WTC11 (cell line): ENCODE measurements around the gene ZNF792.

Experiments used
- CBFB ChIP-seq: sonication (generic); formaldehyde crosslinking; IDR thresholded peaks from 2 replicates; pipeline ENCODE4 v1.8.1; 2022; ENCODE audit warnings: mild to moderate bottlenecking, low read depth, missing genetic modification reagents
- FOXK1 ChIP-seq: sonication (generic); formaldehyde crosslinking; IDR thresholded peaks from 2 replicates; pipeline ENCODE4 v1.8.0; 2022; ENCODE audit warnings: mild to moderate bottlenecking, moderate library complexity, missing genetic modification reagents
- NFYB ChIP-seq: sonication (generic); formaldehyde crosslinking; conservative IDR thresholded peaks from 2 replicates; pipeline ENCODE4 v1.8.0; 2022; ENCODE audit warnings: low read depth, missing genetic modification reagents
- PRRX2 ChIP-seq: fragments of 250-450 bp; sonication (Bioruptor Pico); IDR thresholded peaks from 2 replicates; pipeline ENCODE4 v1.8.0; 2021; ENCODE audit warnings: mild to moderate bottlenecking
- TF ChIP-seq, protein P1 (sequence below): fragments of 200-600 bp; IDR thresholded peaks from 2 replicates; pipeline ENCODE4 v1.8.0; 2022; ENCODE audit warnings: antibody characterized with exemption
- TF ChIP-seq, protein P2 (sequence below): sonication (generic); formaldehyde crosslinking; conservative IDR thresholded peaks from 2 replicates; pipeline ENCODE4 v1.8.1; 2023; ENCODE audit warnings: mild to moderate bottlenecking, low read depth, missing genetic modification reagents, moderate library complexity
- TF ChIP-seq, protein P3 (sequence below): sonication (generic); formaldehyde crosslinking; IDR thresholded peaks from 2 replicates; pipeline ENCODE4 v1.8.0; 2022; ENCODE audit warnings: mild to moderate bottlenecking, missing genetic modification reagents
- TF ChIP-seq, protein P4 (sequence below): sonication (generic); formaldehyde crosslinking; IDR thresholded peaks from 2 replicates; pipeline ENCODE4 v1.8.1; 2022; ENCODE audit warnings: missing genetic modification reagents, borderline replicate concordance
- TF ChIP-seq, protein P5 (sequence below): sonication (generic); formaldehyde crosslinking; IDR thresholded peaks from 2 replicates; pipeline ENCODE4 v1.8.1; 2022; ENCODE audit warnings: mild to moderate bottlenecking, missing genetic modification reagents, moderate library complexity, borderline replicate concordance
- TF ChIP-seq, protein P6 (sequence below): sonication (generic); formaldehyde crosslinking; IDR thresholded peaks from 2 replicates; pipeline ENCODE4 v1.8.0; 2022; ENCODE audit warnings: mild to moderate bottlenecking, missing genetic modification reagents

DNA sequence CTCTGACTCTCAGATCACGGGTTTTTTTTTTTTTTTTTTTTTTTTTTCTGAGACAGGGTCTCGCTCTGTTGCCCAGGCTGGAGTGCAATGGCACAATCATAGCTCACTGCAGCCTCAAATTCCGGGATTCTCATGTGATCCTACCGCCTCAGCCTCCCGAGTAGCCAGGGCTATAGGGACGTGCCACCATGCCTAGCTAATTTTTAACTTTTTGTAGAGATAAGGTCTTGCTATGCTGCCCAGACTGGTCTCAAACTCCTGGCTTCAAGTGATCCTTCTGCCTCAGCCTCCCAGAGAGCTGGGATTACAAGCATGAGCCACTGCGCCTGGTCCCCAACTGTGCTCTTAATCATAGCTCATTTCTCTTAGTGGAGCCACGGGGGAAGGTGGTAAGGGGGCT is 31.5 kb upstream of the ZNF792 start:
- TF ChIP-seq, protein P1, sequence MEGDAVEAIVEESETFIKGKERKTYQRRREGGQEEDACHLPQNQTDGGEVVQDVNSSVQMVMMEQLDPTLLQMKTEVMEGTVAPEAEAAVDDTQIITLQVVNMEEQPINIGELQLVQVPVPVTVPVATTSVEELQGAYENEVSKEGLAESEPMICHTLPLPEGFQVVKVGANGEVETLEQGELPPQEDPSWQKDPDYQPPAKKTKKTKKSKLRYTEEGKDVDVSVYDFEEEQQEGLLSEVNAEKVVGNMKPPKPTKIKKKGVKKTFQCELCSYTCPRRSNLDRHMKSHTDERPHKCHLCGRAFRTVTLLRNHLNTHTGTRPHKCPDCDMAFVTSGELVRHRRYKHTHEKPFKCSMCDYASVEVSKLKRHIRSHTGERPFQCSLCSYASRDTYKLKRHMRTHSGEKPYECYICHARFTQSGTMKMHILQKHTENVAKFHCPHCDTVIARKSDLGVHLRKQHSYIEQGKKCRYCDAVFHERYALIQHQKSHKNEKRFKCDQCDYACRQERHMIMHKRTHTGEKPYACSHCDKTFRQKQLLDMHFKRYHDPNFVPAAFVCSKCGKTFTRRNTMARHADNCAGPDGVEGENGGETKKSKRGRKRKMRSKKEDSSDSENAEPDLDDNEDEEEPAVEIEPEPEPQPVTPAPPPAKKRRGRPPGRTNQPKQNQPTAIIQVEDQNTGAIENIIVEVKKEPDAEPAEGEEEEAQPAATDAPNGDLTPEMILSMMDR: no peak
- TF ChIP-seq, protein P2, sequence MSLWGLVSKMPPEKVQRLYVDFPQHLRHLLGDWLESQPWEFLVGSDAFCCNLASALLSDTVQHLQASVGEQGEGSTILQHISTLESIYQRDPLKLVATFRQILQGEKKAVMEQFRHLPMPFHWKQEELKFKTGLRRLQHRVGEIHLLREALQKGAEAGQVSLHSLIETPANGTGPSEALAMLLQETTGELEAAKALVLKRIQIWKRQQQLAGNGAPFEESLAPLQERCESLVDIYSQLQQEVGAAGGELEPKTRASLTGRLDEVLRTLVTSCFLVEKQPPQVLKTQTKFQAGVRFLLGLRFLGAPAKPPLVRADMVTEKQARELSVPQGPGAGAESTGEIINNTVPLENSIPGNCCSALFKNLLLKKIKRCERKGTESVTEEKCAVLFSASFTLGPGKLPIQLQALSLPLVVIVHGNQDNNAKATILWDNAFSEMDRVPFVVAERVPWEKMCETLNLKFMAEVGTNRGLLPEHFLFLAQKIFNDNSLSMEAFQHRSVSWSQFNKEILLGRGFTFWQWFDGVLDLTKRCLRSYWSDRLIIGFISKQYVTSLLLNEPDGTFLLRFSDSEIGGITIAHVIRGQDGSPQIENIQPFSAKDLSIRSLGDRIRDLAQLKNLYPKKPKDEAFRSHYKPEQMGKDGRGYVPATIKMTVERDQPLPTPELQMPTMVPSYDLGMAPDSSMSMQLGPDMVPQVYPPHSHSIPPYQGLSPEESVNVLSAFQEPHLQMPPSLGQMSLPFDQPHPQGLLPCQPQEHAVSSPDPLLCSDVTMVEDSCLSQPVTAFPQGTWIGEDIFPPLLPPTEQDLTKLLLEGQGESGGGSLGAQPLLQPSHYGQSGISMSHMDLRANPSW (CRISPR knock-in tag): no peak
- TF ChIP-seq, protein P3, sequence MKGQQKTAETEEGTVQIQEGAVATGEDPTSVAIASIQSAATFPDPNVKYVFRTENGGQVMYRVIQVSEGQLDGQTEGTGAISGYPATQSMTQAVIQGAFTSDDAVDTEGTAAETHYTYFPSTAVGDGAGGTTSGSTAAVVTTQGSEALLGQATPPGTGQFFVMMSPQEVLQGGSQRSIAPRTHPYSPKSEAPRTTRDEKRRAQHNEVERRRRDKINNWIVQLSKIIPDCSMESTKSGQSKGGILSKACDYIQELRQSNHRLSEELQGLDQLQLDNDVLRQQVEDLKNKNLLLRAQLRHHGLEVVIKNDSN (CRISPR knock-in tag): no peak
- TF ChIP-seq FOXK1 (CRISPR knock-in tag) (no peak), CBFB (no peak), NFYB (no peak), PRRX2 (CRISPR knock-in tag) (no peak)
- TF ChIP-seq, protein P4, sequence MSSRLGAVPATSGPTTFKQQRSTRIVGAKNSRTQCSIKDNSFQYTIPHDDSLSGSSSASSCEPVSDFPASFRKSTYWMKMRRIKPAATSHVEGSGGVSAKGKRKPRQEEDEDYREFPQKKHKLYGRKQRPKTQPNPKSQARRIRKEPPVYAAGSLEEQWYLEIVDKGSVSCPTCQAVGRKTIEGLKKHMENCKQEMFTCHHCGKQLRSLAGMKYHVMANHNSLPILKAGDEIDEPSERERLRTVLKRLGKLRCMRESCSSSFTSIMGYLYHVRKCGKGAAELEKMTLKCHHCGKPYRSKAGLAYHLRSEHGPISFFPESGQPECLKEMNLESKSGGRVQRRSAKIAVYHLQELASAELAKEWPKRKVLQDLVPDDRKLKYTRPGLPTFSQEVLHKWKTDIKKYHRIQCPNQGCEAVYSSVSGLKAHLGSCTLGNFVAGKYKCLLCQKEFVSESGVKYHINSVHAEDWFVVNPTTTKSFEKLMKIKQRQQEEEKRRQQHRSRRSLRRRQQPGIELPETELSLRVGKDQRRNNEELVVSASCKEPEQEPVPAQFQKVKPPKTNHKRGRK: no peak
- TF ChIP-seq, protein P5, sequence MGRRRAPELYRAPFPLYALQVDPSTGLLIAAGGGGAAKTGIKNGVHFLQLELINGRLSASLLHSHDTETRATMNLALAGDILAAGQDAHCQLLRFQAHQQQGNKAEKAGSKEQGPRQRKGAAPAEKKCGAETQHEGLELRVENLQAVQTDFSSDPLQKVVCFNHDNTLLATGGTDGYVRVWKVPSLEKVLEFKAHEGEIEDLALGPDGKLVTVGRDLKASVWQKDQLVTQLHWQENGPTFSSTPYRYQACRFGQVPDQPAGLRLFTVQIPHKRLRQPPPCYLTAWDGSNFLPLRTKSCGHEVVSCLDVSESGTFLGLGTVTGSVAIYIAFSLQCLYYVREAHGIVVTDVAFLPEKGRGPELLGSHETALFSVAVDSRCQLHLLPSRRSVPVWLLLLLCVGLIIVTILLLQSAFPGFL (CRISPR knock-in tag): no peak
- TF ChIP-seq, protein P6, sequence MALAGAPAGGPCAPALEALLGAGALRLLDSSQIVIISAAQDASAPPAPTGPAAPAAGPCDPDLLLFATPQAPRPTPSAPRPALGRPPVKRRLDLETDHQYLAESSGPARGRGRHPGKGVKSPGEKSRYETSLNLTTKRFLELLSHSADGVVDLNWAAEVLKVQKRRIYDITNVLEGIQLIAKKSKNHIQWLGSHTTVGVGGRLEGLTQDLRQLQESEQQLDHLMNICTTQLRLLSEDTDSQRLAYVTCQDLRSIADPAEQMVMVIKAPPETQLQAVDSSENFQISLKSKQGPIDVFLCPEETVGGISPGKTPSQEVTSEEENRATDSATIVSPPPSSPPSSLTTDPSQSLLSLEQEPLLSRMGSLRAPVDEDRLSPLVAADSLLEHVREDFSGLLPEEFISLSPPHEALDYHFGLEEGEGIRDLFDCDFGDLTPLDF (CRISPR knock-in tag): no peak
